ENCODE results near the gene DPP6. TPM values are rescaled to one million over a fixed set of nuclear protein-coding genes. Genes with fewer than 3 reads are reported as not detected.

DPP6 gene
- total RNA-seq, 3 donors from 2014 or later (not counting 1 experiment from before 2014, with no cell fraction given): not detected

- H3K27ac Mint-ChIP-seq: no peak overlapping the region
- H3K4me1 ChIP-seq (ENCODE audit: control insufficient read depth, insufficient read depth, low read length): no peaks in the 10 kb centered on the region
- H3K27me3 Mint-ChIP-seq (ENCODE audit: low read depth in 2 of 2): no peaks in the 10 kb centered on the region
- H3K9me3 Mint-ChIP-seq: peaks cover 18 to 25% of the 10 kb centered on the region in 2 donors
- no peak for ATAC-seq
- TF ChIP-seq CTCF (IDR thresholded peaks at IDR 0.05): no peak
- intact Hi-C loops (cut with micrococcal nuclease): no loop called here
- no peaks in the 10 kb centered on the region for H3K36me3 Mint-ChIP-seq
- H3K27me3 ChIP-seq (ENCODE audit: control insufficient read depth, insufficient read depth, low read length): no peaks in the 10 kb centered on the region
- H3K27ac ChIP-seq (ENCODE audit: low read length): no peak overlapping the region
- no peak overlapping the region for H3K4me3 Mint-ChIP-seq
- H3K4me1 Mint-ChIP-seq: no peaks in the 10 kb centered on the region
- 59% methylated on average over 4 of the region's 4 CpGs for WGBS (ENCODE audit: insufficient coverage)
- no peaks in the 10 kb centered on the region for H3K36me3 ChIP-seq (ENCODE audit: control insufficient read depth, insufficient read depth, low read length)
- no peaks in the 10 kb centered on the region for H3K9me3 ChIP-seq (ENCODE audit: control insufficient read depth, insufficient read depth, low read length)
- no peak for DNase-seq
- no peak overlapping the region for H3K4me3 ChIP-seq (ENCODE audit: low read length)
These were observed 371.0 kb downstream of the DPP6 start for GRCh38 chr7:154423231-154423630.

GRCh38 chr7:154424350-154424749 lies 372.2 kb downstream of the DPP6 start:
- 67% methylated on average over 8 of the region's 8 CpGs for WGBS (ENCODE audit: insufficient coverage)
- peaks cover 17 to 26% of the 10 kb centered on the region in 2 donors for H3K9me3 Mint-ChIP-seq
- no peak overlapping the region for H3K27ac Mint-ChIP-seq
- Histone ChIP-seq H3K4me3 (ENCODE audit: low read length) (no peak overlapping the region), H3K27me3 (ENCODE audit: control insufficient read depth, insufficient read depth, low read length) (no peaks in the 10 kb centered on the region), H3K4me1 (ENCODE audit: control insufficient read depth, insufficient read depth, low read length) (no peaks in the 10 kb centered on the region), H3K27ac (ENCODE audit: low read length) (no peak overlapping the region), H3K9me3 (ENCODE audit: control insufficient read depth, insufficient read depth, low read length) (no peaks in the 10 kb centered on the region), H3K36me3 (ENCODE audit: control insufficient read depth, insufficient read depth, low read length) (no peaks in the 10 kb centered on the region)
- ATAC-seq (no peak), DNase-seq (no peak)
- H3K36me3 Mint-ChIP-seq: no peaks in the 10 kb centered on the region
- no peaks in the 10 kb centered on the region for H3K4me1 Mint-ChIP-seq
- intact Hi-C loops (cut with micrococcal nuclease): no loop called here
- no peaks in the 10 kb centered on the region for H3K27me3 Mint-ChIP-seq (ENCODE audit: low read depth in 2 of 2)
- no peak for TF ChIP-seq CTCF (IDR thresholded peaks at IDR 0.05)
- no peak overlapping the region for H3K4me3 Mint-ChIP-seq

GRCh38 chr7:154425271-154425670 lies 373.1 kb downstream of the DPP6 start:
- 90% methylated on average over 2 of the region's 2 CpGs for WGBS (ENCODE audit: insufficient coverage)
- intact Hi-C loops (cut with micrococcal nuclease): no loop called here
- H3K4me3 Mint-ChIP-seq: no peak overlapping the region

More at GRCh38 chr7:154425271-154425670, 373.1 kb downstream of the DPP6 start:
- Mint-ChIP-seq H3K36me3 (no peaks in the 10 kb centered on the region), H3K9me3 (peaks cover 17 to 24% of the 10 kb centered on the region in 2 donors), H3K27me3 (ENCODE audit: low read depth in 2 of 2) (no peaks in the 10 kb centered on the region), H3K27ac (no peak overlapping the region), H3K4me1 (no peaks in the 10 kb centered on the region)
- Histone ChIP-seq H3K27ac (ENCODE audit: low read length) (no peak overlapping the region), H3K36me3 (ENCODE audit: control insufficient read depth, insufficient read depth, low read length) (no peaks in the 10 kb centered on the region), H3K27me3 (ENCODE audit: control insufficient read depth, insufficient read depth, low read length) (no peaks in the 10 kb centered on the region), H3K4me3 (ENCODE audit: low read length) (no peak overlapping the region), H3K4me1 (ENCODE audit: control insufficient read depth, insufficient read depth, low read length) (no peaks in the 10 kb centered on the region), H3K9me3 (ENCODE audit: control insufficient read depth, insufficient read depth, low read length) (no peaks in the 10 kb centered on the region)
- ATAC-seq (no peak), DNase-seq (no peak)
- TF ChIP-seq CTCF (IDR thresholded peaks at IDR 0.05): no peak

Data from natural killer cell (primary cell).